ENCODE data around the gene ADAMTS12.

The ADAMTS12 gene

DNA sequence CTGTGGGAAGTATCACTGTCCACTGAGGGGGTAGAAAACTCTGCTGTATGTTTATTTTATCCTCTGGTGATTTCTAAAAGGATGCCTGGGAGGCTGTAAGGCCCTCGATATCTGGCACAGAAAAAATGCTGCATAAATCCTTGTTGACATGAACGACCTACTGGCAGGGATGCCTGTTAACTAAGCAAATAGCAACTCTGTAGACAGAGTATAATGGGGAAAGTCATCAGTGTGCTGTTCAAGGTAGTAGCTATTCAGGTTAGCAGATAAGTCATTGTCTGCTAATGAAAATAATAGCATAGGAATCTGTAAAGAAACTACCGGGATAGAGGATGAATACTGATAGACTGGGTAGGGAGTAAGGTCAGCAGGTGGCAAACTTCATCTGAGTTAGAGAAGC is 256.2 kb downstream of the ADAMTS12 start:
- no peak for DNase-seq

DNA sequence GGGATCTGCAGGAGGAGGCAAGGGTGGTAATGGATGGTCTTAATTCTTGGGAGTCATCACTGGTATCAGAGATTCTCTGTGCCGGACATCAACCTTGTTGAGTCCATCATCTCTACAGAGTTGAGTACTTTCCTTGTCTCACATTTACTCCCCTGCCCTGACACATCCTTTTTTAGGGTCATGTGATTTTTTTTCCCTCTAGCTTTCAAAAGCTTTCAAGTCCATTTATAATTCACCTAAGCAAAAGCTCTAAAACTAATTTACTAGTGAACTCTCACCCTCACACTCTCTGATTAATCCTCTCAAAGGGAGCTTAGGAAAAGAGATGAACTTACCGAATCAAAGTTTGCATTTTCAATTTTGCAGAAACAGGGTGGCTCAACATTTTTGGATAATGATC is 258.1 kb downstream of the ADAMTS12 start:
- DNase-seq, result no peak

DNA sequence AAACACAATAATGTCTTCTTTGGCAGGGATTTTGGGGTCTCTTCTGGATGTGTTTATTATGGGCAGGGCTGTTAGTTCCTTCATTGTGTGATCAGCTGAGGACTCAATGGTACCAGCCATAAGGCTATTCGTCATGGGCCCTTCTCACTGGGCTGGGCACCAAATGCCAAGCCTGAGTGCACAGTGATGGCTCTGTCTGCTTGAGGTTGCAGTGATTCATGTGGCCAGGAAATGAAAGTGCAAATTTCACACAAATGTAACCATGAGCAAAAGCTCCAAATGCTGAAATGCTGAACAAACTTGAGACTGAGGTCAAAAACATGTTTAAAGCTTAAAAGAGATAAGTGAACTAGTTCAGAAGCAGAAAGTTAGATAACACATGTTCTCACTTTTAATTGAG is 260.0 kb downstream of the ADAMTS12 start:
- no peak for DNase-seq

DNA sequence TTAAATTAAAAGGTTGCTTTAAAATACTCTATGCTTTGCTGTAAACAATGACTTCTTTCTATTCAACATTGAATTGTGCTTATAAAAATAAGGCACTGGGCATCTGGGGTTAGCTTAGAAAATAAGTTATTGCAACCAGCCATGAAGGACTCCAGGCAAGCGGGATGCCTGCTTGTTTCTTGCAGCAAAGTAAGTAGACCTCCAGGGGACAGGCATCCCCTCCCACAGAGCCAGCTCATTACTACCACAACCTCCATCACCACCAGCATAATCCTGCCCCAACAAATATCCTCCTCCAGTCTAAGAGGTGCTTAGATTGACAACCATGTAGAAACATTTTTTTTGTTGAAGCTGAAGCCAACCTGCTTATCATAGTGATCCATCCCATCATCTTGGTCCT is 260.7 kb downstream of the ADAMTS12 start:
- no peak for DNase-seq

DNA sequence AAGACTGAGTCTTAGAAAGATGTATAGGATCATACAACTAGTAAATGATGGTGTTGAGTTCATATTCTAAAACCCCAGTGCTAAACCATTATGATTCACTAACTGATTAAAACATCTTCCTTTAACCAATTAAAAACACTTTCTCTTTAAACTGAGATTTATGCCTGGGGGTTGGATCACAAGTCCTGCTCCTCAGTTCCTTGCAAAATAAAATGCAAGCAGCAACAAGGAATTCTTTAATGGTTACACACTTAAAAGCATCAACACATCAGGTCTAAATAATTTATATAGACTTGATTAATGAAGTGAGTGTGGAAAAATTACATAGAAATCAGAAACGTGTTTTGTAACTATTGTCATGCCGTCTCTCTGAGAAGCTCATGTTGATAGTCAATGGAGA is 261.8 kb downstream of the ADAMTS12 start:
- DNase-seq, result no peak

DNA sequence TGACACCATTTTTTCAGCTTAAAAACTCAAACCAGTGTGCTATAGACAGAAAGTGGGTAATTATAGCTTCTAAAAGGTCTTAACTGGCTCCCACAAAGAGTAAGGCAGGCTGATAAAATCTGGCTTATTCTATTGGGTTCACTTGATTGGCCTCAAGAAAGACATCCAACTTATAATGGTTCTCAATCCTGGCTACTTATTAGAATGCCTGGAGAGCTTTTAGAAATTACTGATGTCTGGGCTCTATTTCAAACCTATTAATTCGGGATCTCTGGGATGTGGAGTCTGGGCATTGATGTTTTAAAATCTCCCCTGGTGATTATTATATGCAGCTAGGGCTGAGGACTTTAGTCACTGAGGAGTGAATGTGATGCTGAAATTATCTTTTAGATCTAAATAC is 263.0 kb downstream of the ADAMTS12 start:
- DNase-seq, result no peak

DNA sequence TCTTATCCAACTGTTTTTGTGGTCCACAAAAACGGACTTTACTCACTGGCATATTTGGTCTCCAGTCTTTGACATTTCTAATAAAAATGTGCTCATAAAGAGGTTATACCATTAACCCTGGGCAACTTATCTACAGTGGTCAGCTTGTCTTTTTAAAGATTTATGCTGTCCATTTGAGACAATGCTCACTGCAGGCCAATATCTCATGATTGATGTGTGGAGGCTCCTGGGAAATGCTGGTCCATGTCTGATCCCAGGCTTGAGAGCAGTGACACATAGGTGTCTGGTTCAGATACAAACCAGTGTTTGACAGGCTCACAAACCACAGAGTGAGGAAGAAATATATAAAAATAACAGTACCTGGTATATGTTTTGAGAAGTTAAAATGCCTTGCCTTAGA is 270.3 kb downstream of the ADAMTS12 start:
- DNase-seq, result no peak

DNA sequence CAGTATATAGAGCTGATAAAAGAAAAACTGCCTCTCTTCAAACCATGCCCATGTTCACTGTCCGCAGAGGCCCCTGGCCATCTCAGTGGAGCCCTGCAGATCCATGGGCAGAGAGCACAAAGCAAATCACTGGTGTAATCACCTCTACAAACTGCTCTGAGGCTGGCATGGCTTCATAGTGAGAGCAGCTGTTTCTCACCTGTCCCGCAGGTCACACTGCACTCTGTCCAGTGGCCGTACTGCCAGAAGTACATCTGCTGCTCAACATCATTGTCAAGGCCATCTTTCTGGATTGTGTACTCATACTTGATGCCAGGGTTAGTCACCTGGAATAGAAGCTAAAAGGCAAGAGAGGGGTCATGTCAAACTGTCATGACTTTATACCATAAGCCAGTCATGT is 277.8 kb downstream of the ADAMTS12 start:
- no peak for DNase-seq

DNA sequence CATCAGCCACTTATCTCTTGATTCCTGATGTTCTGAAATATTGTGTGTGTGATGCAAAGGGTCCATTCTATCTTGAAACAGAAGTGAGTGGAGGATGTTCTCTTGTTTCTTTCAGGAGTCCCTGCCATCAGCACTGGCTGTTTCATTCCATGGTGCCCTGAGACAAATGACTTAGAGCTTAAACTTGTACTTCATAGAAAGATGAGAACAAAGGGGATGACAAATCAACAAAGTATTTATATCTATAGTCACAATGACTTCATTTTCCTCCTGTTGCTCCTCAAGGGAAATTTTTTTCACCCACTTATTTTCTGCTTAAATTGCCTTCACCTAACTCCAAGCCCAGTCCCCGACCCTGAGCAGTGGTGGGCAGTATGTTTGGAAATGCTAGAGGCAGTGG is 279.4 kb downstream of the ADAMTS12 start:
- no peak for DNase-seq

DNA sequence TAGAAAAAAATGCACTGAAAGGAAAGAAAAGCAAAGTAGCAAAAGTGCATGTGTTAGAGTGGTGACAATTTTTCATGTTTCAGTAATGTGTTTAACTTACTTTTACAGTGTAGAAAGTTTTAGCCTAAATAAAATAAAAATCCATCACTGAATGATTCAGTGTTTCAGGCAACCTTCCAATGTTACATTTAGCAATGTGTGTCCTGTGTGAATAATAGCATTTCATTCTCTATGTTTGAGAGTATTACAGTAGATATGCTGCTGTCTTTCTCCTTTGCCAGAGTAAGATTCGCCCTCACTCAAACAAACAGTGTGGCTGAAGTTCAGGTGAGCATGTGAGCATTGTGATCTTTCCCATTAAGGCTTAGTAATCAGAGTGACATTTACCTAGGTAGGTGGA is 279.9 kb downstream of the ADAMTS12 start:
- DNase-seq, result no peak

DNA sequence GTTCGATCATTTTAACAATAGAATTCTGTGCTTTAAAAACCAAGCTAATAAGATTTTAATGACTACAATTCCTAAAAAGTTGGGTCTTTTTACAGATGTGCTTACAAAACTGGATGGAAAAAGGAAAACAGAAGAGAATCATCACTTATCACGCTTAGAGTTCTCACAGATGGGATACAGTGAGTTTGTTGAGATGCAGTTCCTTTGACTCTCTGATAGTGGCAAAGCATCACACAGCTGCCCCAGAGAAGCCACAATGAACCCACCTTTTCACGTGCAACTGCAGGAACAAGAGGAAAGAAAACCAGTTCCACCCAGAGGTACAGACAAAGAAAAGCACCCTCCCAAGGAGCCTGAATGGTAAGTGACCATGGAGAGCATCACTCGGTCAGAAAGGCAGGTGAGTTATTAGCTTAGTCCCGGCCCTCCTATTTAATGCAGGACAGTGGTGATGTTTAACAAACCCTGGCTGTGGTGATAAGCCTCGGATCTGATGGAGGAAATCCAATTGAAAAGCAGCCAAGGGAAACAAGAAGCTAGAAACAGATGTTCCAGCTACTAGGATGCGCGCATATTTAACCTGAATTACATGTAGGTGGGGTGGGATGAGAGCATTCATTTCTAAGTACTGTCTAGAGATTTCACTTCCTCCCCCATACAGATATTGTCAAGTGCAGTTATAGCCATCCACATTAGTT is 283.3 kb downstream of the ADAMTS12 start:
- no peak for DNase-seq

DNA sequence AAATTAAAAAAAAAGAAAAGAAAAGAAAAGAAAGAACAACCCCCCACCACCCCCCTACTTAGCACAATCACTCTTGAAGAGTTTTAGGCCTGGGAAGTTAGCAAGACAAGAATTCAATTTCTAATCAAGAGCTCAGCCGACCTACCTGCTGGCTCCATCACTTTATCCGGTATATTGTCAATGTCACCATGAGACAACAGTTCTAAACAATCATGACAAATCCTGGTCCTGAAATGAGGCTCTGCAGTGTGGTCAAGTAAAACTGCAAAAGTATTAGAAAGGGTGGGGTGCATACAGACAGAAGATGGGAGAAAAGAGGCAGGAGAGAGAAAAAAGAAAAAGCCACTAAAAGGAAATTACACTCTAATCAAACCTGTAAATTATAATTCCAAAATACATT is 287.3 kb downstream of the ADAMTS12 start:
- no peak for DNase-seq

DNA sequence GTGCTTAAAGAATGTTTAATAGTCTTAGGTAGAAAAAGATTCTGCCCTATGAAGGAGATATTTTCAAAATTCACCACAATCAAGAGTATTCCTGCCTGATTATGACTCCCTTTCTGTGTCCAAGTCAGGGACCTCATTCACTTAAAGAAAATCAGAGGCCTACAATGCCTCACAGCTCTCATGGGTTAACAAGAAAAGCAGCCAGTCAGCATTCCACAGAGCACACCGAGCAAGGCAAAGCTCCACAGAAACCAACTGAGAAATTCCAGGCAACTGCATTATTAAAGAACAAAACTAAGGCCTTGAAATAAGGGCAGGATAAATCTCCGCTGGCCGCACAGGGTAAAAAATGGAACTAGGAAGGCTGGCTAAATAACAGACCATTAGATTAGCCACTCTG is 289.9 kb downstream of the ADAMTS12 start:
- no peak for DNase-seq

DNA sequence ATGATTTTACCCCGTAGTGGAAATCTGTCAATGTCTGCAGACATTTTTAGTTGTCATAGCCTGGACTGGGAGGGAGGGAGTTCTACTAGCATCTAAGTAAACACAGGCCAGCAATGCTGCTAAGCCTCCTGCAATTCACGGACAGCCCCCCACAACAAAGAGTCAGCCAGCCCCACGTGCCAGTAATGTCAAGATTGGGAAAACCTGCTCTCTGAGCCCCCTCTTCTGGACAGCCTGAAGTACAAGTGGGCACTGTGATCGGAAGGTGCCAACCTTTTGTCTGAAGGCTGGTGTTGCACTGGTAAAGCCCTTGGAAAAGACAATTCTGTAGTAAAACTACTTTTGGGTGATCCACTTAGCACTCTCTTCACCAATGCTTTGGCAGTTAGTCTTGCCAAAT is 296.5 kb downstream of the ADAMTS12 start:
- DNase-seq, result no peak

DNA sequence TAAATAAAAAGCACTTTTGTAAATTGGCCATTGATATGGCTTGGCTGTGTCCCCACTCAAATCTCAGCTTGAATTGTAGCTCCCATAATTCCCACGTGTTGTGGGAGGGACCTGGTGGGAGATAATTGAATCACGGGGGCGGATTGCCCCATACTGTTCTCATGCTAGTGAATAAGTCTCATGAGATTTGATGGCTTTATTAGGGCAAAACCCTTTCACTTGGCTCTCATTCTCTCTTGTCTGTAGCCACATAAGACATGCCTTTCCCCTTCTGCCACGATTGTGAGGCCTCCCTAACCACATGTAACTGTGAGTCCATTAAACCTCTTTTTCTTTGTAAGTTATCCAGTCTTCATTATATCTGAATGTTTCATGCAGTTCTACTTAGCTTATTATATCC is 297.8 kb downstream of the ADAMTS12 start:
- no peak for DNase-seq

DNA sequence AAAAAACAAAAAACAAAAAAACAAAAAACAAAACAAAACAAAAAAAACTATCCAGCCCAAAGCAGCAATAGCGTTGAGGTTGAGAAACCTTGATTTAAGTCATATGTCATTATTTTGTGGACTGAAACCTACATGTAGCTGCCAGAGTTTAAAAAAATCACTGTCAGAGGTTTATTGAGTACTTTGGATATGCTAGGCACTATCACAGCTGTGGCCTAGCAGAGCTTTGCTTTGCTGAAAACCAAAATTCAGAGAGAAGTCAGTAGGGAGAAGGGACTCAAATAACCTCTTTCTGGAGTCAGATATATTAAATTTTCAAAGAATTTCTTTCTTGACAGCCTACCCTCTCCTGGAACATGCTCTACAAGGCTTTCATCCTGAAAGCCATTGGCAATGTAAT is 299.5 kb downstream of the ADAMTS12 start:
- no peak for DNase-seq

DNA sequence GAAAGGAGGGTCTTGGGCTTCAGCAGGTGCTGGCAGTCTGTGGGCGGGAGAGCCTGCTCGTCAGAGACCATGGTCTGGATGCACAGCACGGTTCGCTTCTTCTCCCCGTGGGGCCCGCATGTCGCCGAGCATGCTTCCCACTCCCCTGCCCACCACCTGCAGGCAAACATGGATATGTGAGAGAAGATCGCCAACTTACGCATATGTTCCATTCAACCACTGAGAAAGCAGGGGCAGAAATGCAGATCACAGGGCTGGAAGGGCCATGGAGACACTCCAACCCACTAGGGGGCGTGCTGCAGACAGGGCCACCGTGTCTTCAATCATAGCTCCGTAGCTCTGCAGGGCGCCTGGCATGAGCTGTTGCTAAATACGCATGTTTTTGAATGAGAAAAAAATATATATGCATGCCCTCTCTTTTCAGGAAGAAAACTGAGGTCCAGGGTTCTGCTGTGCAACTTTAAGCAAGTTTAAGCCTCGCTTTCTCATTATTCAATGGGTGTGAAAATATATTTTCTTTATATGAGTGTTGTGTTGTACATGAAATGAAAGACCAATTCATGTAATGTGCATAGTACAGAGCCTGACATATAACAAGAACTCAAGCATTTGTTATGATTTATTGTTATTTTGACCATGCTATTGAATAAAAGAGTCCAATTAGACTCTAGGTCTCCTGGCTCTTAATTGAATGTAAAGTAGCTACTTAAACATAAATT is 303.0 kb downstream of the ADAMTS12 start:
- peak; percentile 46 to 51 for DNase-seq

DNA sequence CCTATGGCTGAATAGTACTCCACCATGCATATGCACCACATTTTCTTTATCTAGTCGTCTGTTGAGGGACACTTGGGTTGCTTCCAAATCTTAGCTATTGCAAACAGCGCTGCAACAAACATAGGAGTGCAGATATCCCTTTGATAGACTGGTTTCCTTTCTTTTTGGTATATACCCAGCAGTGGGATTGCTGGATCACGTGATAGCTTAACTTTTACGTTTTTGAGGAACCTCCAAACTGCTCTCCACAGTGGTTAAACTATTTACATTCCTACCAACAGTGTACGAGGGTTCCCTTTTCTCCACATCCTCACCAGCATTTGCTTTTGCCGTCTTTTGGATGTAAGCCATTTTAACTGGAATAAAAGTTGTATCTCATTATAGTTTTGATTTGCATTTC is 308.5 kb downstream of the ADAMTS12 start:
- no peak for DNase-seq

DNA sequence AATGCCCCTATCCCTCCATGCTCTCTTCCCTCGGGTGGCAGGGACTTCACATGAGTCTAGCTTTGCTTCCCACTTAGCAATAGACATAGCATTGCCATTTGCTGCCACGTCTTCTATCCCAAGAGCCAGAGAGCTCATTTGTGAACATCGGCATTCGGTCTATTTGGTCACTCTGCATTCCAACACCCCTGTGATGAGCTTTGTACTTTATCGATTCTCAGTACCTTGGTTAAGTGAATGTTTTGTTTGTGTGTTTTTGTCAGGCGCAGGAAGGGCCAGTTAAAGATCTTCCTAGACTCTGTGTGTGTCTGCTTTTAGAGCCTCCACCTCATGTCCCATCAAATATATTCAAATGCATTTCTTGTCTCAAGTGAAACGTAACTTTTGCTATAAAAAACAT is 309.4 kb downstream of the ADAMTS12 start:
- no peak for DNase-seq

DNA sequence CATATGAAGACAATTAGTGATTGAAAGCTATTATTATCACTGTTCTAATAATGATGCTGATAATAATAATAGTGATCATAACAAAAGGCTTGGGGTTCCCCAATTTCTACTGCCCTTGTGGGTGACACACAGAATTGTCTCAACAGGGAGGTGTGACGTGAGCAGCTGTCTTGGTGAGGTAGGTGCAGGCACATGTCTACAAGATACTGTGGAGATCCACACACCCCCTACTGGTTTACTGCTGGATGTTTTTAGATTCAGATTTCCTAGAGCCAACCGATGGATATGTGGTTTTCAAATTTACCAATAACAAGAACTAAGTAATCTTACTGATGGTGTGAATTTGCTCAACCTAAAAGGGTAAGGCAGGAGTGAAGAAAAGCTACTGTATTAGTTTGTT is 312.0 kb downstream of the ADAMTS12 start:
- DNase-seq, result no peak

DNA sequence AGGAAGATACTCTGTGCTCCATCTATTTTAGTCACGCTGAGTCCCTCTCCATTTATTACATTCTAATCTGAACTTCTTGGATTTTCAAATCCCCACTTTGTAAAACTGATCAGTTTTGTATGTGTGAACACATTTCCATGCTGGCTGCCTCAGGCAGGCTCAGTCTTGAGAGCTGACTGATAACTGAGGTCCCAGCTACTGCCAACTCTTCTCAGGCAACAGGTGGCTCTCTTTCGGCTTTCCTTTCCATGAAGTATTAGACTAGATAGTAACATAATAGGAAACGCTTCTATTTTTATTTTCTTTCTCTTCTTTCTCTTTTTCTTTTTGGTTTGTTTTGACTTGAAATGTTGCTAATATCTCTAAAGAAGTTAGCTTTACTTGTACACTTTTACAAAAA is 312.6 kb downstream of the ADAMTS12 start:
- DNase-seq, result no peak

DNA sequence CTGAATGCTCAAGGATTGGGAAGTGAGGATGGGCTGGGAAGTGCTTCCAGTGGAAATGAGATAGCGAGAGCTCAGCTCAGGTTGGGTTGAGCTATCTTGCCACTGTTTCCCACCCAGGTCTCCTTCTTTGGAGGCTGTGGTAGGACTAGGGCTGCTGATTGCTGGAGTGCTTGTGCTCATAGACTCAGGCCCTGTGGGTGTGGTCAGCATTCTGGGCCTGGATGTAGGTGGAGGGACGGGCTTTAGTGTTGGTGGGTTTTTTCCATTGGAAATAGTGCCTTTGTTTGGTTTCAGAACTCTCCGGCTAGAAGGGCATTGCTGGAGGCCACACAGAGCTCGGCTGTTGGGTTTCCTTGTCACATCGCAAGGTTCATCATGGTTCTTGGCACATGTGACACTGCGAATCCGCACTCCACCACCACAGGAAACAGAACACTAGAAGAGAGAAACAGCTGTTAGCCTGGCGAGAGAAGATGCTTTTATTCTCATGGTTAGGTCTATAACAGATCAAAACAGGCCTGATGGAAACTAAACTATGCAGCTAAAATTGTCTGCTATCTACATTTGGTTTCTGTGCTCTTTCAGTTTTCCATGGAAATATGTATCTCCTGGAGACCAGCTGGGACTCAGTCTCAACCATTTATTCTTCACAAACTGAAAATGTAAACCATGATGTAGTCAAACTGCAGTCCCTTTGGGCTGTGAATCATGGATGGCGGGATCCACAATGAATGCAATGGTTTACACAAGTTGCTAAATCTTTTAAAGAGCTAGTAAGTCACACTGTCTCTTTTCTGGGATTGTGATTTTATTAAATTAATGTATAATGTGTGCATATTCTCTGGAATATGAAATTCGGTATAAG is 314.8 kb downstream of the ADAMTS12 start:
- DNase-seq, result no peak

DNA sequence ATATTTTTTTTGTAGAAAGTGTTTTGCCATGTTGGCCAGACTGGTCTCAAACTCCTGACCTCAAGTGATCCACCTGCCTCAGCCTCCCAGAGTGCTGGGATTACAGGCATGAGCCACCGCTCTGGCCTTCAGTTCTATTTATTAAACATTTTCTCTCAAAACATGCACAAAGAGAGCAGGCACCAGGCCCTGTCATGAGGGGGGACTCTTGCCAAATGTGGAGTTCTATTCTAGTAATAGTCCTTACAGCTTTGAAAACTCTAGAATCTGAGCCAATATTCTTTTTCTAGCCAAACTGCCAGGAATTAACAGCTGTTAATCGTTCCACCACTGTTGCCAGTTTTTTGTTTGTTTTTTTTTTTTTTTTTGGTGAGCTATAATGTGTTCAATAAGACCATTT is 326.5 kb downstream of the ADAMTS12 start:
- no peak for DNase-seq
